Thoracic aorta (tissue), 2 donors: ENCODE measurements around the gene NTPCR. TPM values are rescaled to one million over a fixed set of nuclear protein-coding genes. Genes with fewer than 3 reads are reported as not detected.

Experiments
- ATAC-seq: fragments of 150-250 bp; one replicate; pipeline ENCODE4 v1.8.0; 2017; ENCODE audit warnings: low read depth; ENCODE audit not compliant: insufficient number of reproducible peaks, low FRiP score
- DNase-seq: peaks from one replicate; pipeline ENCODE4 v3.0.0-alpha.2; 2020; ENCODE audit warnings: low spot score
- H3K27ac ChIP-seq, 2 donors: fragments of 200-600 bp; sonication (generic); 1 replicate in 1 of 2; 2 replicates in 1 of 2; pipeline ENCODE4 v1.5.1; 2016; ENCODE audit warnings: mild to moderate bottlenecking in 2 of 2, moderate library complexity in 2 of 2
- H3K27me3 ChIP-seq: fragments of 200-600 bp; sonication (generic); replicated peaks from 2 replicates; pipeline ENCODE4 v1.6.0; 2016; ENCODE audit warnings: mild to moderate bottlenecking; ENCODE audit not compliant: insufficient read depth
- H3K36me3 ChIP-seq: fragments of 200-600 bp; sonication (generic); one replicate; pipeline ENCODE4 v1.5.1; 2016
- H3K4me1 ChIP-seq, 2 donors: fragments of 200-600 bp; sonication (generic); 1 replicate in 1 of 2; 2 replicates in 1 of 2; pipeline versions ENCODE4 v1.5.1 to v1.6.0; 2016; ENCODE audit warnings: low read depth in 2 of 2, mild to moderate bottlenecking in 1 of 2; ENCODE audit not compliant: control insufficient read depth in 1 of 2
- H3K4me3 ChIP-seq: fragments of 200-600 bp; sonication (generic); 2 replicates; pipeline ENCODE4 v1.5.1; 2016; ENCODE audit warnings: mild to moderate bottlenecking
- H3K9me3 ChIP-seq: fragments of 200-600 bp; sonication (generic); 2 replicates; pipeline ENCODE4 v1.5.1; 2016
- total RNA-seq, 2 donors: library from RNA; depleted of rRNA; stranded (reverse); fragments of >200 nt; gene quantifications; one replicate each; pipeline versions ENCODE4 v1.1.0 to v1.2.3, GENCODE V29; 2016
- TF ChIP-seq, protein P1 (sequence below): fragments of 200-600 bp; sonication (generic); IDR thresholded peaks from one replicate; pipeline ENCODE4 v1.5.1; 2019; ENCODE audit warnings: antibody characterized with exemption

The NTPCR gene
- total RNA-seq, 2 donors from 2014 or later, result 9.3 to 21.4 TPM

DNA sequence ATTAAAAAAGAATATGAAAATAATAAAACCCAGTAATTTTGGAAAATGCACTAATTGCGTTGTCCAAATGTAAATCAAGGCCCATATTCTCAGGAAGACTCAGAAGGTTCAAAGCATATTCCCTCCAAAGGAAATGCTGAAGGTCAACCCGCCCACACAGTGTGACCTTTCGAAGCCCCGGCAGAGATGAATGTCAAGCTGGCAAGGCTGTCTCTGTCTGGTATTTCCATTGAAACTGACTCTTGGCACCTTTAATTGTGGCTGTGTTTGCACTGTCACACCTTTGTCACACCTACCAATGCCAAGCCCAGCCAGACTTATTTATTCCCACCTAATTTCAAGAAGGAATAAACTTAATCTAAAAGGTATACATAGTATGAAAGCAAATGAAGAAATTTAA, 82.5 kb downstream of the NTPCR start:
- no peak for DNase-seq
- no peaks in the 10 kb centered on the region for H3K4me1 ChIP-seq
- ATAC-seq, result no peak
- H3K9me3 ChIP-seq, result no peaks in the 10 kb centered on the region
- no peak overlapping the region for H3K27ac ChIP-seq
- no peaks in the 10 kb centered on the region for H3K27me3 ChIP-seq
- no peak overlapping the region for H3K4me3 ChIP-seq
- TF ChIP-seq, protein P1, sequence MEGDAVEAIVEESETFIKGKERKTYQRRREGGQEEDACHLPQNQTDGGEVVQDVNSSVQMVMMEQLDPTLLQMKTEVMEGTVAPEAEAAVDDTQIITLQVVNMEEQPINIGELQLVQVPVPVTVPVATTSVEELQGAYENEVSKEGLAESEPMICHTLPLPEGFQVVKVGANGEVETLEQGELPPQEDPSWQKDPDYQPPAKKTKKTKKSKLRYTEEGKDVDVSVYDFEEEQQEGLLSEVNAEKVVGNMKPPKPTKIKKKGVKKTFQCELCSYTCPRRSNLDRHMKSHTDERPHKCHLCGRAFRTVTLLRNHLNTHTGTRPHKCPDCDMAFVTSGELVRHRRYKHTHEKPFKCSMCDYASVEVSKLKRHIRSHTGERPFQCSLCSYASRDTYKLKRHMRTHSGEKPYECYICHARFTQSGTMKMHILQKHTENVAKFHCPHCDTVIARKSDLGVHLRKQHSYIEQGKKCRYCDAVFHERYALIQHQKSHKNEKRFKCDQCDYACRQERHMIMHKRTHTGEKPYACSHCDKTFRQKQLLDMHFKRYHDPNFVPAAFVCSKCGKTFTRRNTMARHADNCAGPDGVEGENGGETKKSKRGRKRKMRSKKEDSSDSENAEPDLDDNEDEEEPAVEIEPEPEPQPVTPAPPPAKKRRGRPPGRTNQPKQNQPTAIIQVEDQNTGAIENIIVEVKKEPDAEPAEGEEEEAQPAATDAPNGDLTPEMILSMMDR, result no peak
- no peaks in the 10 kb centered on the region for H3K36me3 ChIP-seq

DNA sequence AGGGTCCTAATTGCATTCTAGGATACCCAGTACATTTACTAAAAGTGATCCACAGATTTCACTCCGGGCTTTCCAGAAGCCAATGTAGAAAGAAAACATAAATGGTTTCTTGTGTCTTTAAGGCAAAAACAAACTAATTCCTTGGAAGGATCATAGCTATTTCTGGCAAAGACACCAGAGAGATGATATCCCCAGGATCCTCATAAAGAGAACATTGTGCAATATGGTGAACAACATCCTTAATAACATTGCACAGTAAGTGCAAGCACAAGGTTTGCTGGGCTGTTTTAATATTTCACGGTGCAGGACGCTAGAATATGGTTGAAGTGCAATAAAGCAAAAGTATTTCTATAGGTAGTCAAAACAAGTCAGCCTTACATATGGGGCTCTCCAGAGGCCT, 83.0 kb downstream of the NTPCR start:
- TF ChIP-seq, protein P1, result no peak
- no peaks in the 10 kb centered on the region for H3K4me1 ChIP-seq
- no peak overlapping the region for H3K4me3 ChIP-seq
- no peaks in the 10 kb centered on the region for H3K27me3 ChIP-seq
- no peaks in the 10 kb centered on the region for H3K36me3 ChIP-seq
- ATAC-seq (no peak), DNase-seq (no peak)
- H3K9me3 ChIP-seq, result no peaks in the 10 kb centered on the region
- no peak overlapping the region for H3K27ac ChIP-seq

Other genes starting within 250 kb of the NTPCR start
- 1 to 10 TPM; 1.5 to 2.4 TPM for gene MAP10, start 145.2 kb upstream of the NTPCR start, total RNA-seq